HepG2 (cell line): Measurements from ENCODE around the gene IGLL1. TPM values are rescaled to one million over a fixed set of nuclear protein-coding genes. Genes with fewer than 3 reads are reported as not detected.

Experiments used
- HNRNPK ChIP-seq: fragments of 200-400 bp; formaldehyde crosslinking; IDR thresholded peaks from 2 replicates; pipeline ENCODE4 v1.6.1; 2018; ENCODE audit warnings: low read length, low read depth, moderate library complexity, mild to moderate bottlenecking; ENCODE audit not compliant: poor library complexity, severe bottlenecking
- ISL2 ChIP-seq: sonication (generic); formaldehyde crosslinking; IDR thresholded peaks from 2 replicates; pipeline ENCODE4 v1.5.0; 2020; ENCODE audit warnings: missing genetic modification reagents
- MED1 ChIP-seq: sonication (generic); formaldehyde crosslinking; IDR thresholded peaks from 2 replicates; pipeline ENCODE4 v1.4.0; 2020; ENCODE audit warnings: missing genetic modification reagents
- PITX1 ChIP-seq: sonication (generic); formaldehyde crosslinking; IDR thresholded peaks from 2 replicates; pipeline ENCODE4 v1.5.1; 2020; ENCODE audit warnings: mild to moderate bottlenecking, missing genetic modification reagents
- RAD21 ChIP-seq: fragments of 450-650 bp; formaldehyde crosslinking; IDR thresholded peaks from 2 replicates; pipeline ENCODE4 v1.5.0; 2020; ENCODE audit warnings: mild to moderate bottlenecking
- SALL1 ChIP-seq: sonication (generic); formaldehyde crosslinking; IDR thresholded peaks from 2 replicates; pipeline ENCODE4 v1.8.0; 2022; ENCODE audit warnings: mild to moderate bottlenecking, missing genetic modification reagents
- STAG1 ChIP-seq: sonication (generic); formaldehyde crosslinking; IDR thresholded peaks from 2 replicates; pipeline ENCODE4 v1.4.0; 2020; ENCODE audit warnings: missing genetic modification reagents
- ZFAT ChIP-seq: sonication (generic); formaldehyde crosslinking; conservative IDR thresholded peaks from 2 replicates; pipeline ENCODE4 v1.8.1; 2023; ENCODE audit warnings: missing genetic modification reagents, inconsistent platforms
- ZFX ChIP-seq: sonication (generic); formaldehyde crosslinking; IDR thresholded peaks from 2 replicates; pipeline ENCODE4 v1.4.0; 2020; ENCODE audit warnings: mild to moderate bottlenecking, low read depth, missing genetic modification reagents, moderate library complexity
- ZNF18 ChIP-seq: sonication (generic); formaldehyde crosslinking; IDR thresholded peaks from 2 replicates; pipeline ENCODE4 v1.8.0; 2022; ENCODE audit warnings: mild to moderate bottlenecking, missing genetic modification reagents; ENCODE audit not compliant: insufficient replicate concordance
- ZNF205 ChIP-seq: IDR thresholded peaks from 2 replicates; pipeline ENCODE4 v1.6.1; 2018; ENCODE audit warnings: missing biosample characterization, missing genetic modification reagents
- ZNF354B ChIP-seq: sonication (generic); formaldehyde crosslinking; IDR thresholded peaks from 2 replicates; pipeline ENCODE4 v1.8.0; 2022; ENCODE audit warnings: mild to moderate bottlenecking, missing genetic modification reagents
- ZNF468 ChIP-seq: sonication (generic); formaldehyde crosslinking; IDR thresholded peaks from 2 replicates; pipeline ENCODE4 v1.8.0; 2022; ENCODE audit warnings: mild to moderate bottlenecking, moderate library complexity, missing genetic modification reagents
- ZNF678 ChIP-seq: sonication (generic); formaldehyde crosslinking; IDR thresholded peaks from 2 replicates; pipeline ENCODE4 v1.4.0; 2020; ENCODE audit warnings: mild to moderate bottlenecking, missing genetic modification reagents
- ZNF773 ChIP-seq: sonication (generic); formaldehyde crosslinking; IDR thresholded peaks from 2 replicates; pipeline ENCODE4 v1.4.0; 2020; ENCODE audit warnings: missing genetic modification reagents, borderline replicate concordance
- ZNF775 ChIP-seq: sonication (generic); formaldehyde crosslinking; IDR thresholded peaks from 2 replicates; pipeline ENCODE4 v1.4.0; 2020; ENCODE audit warnings: missing genetic modification reagents, mild to moderate bottlenecking, moderate library complexity, borderline replicate concordance
- ZNF800 ChIP-seq: sonication (generic); formaldehyde crosslinking; IDR thresholded peaks from 2 replicates; pipeline ENCODE4 v1.4.0; 2020; ENCODE audit warnings: missing genetic modification reagents
- polyA plus RNA-seq, 8 experiments: library from polyadenylated mRNA; depleted of rRNA in 3 of 8; stranded (reverse) in 7 of 8; unstranded in 1 of 8; fragments of >200 nt; fragmentation: Illumina TruSeq in 4 of 8; extraction: Trizol in 4 of 8; gene quantifications; 2 replicates each; pipeline versions ENCODE4 v1.2.1 to v1.2.3, GENCODE V29; 2011 to 2016; ENCODE audit warnings: low read depth in 4 of 8, missing spikeins in 1 of 8, mixed read lengths in 1 of 8; ENCODE audit not compliant: insufficient read depth in 1 of 8
- total RNA-seq, 5 experiments: library from RNA; depleted of rRNA; stranded (reverse); fragments of >200 nt; fragmentation: Illumina TruSeq; extraction: Trizol; gene quantifications; 2 replicates each; pipeline ENCODE4 v1.2.3, GENCODE V29; 2016; ENCODE audit warnings: low read depth in 1 of 5
- TF ChIP-seq, protein P1 (sequence below): IDR thresholded peaks from 2 replicates; pipeline ENCODE4 v1.6.1; 2016
- TF ChIP-seq, protein P2 (sequence below): sonication (generic); formaldehyde crosslinking; conservative IDR thresholded peaks from 2 replicates; pipeline ENCODE4 v1.8.0; 2022; ENCODE audit warnings: missing genetic modification reagents
- TF ChIP-seq, protein P3 (sequence below): sonication (generic); formaldehyde crosslinking; IDR thresholded peaks from 2 replicates; pipeline ENCODE4 v1.4.0; 2020; ENCODE audit warnings: missing genetic modification reagents

IGLL1 gene
- total and polyA plus RNA-seq, 2 of the 13 experiments (the other 11 are each of a cell fraction or from before 2014, with no cell fraction given), result not detected

DNA sequence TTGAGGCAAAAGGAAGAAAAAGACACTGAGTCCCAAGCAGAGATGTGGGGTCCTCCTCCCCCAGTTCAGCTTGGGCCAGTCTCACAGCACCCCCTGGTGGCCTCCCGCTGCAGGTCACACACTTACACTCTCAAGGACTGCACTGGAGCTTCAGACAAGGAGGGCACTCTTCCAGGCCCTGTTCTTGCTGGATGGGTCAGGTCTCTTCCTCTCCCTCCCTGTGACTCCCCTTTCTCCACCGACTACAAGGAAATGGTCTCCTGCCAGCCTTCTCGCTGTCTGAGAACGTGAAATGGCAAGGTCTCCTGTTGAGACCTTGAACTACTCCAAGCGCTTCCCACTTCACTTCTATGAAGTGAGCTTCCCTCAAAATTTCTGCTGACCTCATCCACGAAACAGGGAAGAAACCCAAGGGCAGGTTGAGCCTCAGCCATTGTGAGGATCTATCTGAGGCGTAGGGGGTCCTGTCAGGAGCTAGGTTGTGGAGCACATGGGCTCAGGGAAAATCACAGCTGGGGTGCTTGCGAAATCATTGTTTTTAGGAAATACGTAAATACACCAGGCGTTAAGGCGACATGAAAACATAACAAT is 11.2 kb upstream of the IGLL1 start (continued):
- TF ChIP-seq ZNF468 (CRISPR knock-in tag), result no peak
- TF ChIP-seq HNRNPK, result no peak
- peak; percentile 27; the same call in 1 of the 2 replicates for TF ChIP-seq ZFX (CRISPR knock-in tag)
- TF ChIP-seq ZNF775 (CRISPR knock-in tag), result no peak
- no peak for TF ChIP-seq ZNF18 (CRISPR knock-in tag)
- TF ChIP-seq ISL2 (CRISPR knock-in tag), result no peak
- no peak for TF ChIP-seq ZNF678
- no peak for TF ChIP-seq ZNF800 (CRISPR knock-in tag)
- TF ChIP-seq ZNF354B (CRISPR knock-in tag), result no peak
- peak; percentile 94 for TF ChIP-seq STAG1 (CRISPR knock-in tag)
- no peak for TF ChIP-seq MED1 (CRISPR knock-in tag)
- no peak for TF ChIP-seq ZNF773 (CRISPR knock-in tag)
- peak; percentile 26; the same call in 1 of the 2 replicates for TF ChIP-seq SALL1 (CRISPR knock-in tag)
- TF ChIP-seq, protein P1, sequence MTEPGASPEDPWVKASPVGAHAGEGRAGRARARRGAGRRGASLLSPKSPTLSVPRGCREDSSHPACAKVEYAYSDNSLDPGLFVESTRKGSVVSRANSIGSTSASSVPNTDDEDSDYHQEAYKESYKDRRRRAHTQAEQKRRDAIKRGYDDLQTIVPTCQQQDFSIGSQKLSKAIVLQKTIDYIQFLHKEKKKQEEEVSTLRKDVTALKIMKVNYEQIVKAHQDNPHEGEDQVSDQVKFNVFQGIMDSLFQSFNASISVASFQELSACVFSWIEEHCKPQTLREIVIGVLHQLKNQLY (CRISPR knock-in tag), result no peak
- TF ChIP-seq PITX1 (CRISPR knock-in tag), result peak; percentile 35; the same call in 1 of the 2 replicates
- TF ChIP-seq ZFAT (CRISPR knock-in tag), result no peak
- TF ChIP-seq, protein P2, sequence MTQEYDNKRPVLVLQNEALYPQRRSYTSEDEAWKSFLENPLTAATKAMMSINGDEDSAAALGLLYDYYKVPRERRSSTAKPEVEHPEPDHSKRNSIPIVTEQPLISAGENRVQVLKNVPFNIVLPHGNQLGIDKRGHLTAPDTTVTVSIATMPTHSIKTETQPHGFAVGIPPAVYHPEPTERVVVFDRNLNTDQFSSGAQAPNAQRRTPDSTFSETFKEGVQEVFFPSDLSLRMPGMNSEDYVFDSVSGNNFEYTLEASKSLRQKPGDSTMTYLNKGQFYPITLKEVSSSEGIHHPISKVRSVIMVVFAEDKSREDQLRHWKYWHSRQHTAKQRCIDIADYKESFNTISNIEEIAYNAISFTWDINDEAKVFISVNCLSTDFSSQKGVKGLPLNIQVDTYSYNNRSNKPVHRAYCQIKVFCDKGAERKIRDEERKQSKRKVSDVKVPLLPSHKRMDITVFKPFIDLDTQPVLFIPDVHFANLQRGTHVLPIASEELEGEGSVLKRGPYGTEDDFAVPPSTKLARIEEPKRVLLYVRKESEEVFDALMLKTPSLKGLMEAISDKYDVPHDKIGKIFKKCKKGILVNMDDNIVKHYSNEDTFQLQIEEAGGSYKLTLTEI, result no peak
- TF ChIP-seq ZNF205 (CRISPR knock-in tag), result no peak
- TF ChIP-seq, protein P3, sequence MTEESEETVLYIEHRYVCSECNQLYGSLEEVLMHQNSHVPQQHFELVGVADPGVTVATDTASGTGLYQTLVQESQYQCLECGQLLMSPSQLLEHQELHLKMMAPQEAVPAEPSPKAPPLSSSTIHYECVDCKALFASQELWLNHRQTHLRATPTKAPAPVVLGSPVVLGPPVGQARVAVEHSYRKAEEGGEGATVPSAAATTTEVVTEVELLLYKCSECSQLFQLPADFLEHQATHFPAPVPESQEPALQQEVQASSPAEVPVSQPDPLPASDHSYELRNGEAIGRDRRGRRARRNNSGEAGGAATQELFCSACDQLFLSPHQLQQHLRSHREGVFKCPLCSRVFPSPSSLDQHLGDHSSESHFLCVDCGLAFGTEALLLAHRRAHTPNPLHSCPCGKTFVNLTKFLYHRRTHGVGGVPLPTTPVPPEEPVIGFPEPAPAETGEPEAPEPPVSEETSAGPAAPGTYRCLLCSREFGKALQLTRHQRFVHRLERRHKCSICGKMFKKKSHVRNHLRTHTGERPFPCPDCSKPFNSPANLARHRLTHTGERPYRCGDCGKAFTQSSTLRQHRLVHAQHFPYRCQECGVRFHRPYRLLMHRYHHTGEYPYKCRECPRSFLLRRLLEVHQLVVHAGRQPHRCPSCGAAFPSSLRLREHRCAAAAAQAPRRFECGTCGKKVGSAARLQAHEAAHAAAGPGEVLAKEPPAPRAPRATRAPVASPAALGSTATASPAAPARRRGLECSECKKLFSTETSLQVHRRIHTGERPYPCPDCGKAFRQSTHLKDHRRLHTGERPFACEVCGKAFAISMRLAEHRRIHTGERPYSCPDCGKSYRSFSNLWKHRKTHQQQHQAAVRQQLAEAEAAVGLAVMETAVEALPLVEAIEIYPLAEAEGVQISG (CRISPR knock-in tag), result 0 out of 2 replicates have a peak, but pooled peaks have one; percentile 16
- peak; percentile 88 for TF ChIP-seq RAD21
